Activated CD8-positive, alpha-beta memory T cell treated with anti-CD3 and anti-CD28 coated beads for 1 hour (primary cell): ENCODE data around the gene MORN5.

ENCODE experiments used
- DNase-seq, 2 donors: peaks; one replicate each; pipeline ENCODE4 v3.0.0-alpha.2; 2020; ENCODE audit warnings: low read depth in 1 of 2; ENCODE audit errors: extremely low read depth in 1 of 2

MORN5 gene

DNA sequence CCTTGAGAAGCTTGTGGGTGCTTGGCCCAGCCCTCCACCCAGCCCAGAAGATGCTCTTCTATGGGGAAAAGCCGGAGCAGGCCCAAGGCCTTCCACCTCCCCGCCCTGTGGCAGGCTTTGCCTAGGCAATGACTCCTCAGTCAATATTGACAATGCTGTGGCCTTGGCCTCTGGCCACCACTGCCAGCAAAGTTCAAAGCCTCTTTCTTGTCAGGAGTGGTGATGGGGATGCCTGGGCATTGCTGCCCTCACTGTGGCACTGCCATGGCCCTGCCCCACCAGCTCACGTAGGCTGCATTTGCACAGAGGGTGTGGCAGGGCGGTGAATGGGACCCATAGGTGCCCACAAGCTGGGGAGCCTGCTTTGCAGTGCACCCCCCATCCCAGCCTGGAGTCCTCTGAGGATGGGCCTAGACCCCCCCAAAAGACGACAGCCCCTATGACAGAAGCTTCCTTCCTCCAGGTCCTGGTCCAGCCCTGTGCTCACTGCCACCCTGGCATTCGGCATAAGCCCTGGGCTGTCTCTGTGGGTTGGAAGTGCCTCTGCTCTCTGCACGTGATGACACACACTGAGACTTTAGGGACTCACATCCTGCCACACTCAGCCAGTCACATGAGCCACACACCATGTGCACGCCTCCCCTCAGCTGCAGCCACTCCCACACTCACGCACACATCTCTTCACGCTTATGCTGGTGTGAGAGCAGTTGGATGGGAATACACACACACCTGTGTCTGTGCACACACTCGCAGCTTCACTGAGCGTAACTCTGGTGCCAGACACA lies 31.1 kb downstream of the MORN5 start:
- no peak for DNase-seq

DNA sequence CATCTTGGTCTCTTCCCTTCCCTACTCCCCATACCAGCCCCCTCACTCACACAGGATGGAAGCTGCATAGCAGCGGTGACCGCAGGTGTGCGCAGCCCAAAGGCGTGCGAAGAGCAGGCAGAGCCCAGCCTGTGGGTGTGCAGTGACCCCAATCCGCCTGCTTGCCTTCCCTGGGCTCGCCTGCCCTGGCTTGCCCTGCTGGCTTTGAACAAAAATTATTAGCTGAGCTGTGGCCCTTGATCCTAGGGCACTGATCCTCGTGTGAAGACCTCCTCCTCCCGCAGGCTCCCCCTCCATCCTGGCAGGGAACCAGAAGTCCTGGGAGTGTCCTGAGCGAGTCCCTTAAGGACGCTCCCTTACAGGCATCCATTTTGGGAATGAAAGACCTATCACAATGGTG lies 31.9 kb downstream of the MORN5 start:
- DNase-seq, result no peak

DNA sequence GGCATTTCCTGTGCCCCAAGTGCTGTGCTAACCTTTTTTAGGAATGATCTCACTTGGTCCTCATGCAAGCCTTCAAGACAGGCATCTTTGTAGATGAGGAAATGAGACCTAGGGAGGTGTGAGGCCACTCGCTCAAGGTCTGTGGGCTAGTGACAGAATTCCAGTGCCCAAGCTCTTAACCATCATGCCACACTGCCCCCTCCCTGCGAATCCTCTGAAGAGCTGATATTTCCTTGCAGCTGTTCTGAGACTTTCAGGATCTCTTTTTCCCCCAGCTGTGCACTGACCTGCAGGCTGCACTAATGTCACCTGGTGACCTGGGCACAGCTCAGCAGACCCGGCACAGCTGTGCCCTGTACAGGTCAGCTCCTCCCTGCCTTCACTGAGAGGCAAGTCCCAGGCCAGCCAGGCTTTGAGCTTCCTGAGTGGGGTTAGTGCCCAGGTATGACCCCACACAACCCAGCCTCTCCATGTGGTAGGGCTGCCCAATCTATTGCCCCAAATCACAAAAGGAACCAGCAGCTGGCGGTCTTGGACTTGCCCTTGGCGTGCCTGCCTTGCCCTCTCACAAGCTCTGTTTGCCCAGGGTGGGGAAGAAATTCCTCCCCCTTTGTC lies 32.7 kb downstream of the MORN5 start:
- DNase-seq, result no peak

DNA sequence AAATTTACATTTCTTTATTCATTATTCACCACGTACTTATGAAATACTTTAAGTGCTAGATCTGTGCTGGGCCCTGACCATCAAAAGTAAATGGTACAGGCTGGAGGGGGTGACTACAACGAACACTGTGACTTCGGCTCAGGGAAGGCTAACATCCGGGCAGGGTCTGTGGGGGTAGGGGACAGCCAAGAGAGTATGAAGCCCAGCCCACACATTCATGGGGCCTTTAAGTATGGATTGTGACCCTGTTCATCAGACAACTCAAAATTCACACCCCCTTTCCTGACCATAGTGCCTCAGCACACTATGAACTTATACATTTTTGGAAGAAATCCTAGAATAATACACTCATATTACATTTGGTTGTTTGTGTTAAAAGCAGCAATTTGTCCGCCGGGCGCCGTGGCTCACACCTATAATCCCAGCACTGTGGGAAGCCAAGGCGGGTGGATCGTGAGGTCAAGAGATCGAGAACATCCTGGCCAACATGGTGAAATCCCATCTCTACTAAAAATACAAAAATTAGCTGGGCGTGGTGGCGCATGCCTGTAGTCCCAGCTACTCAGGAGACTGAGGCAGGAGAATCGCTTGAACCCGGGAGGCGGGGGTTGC lies 33.3 kb downstream of the MORN5 start:
- no peak for DNase-seq

DNA sequence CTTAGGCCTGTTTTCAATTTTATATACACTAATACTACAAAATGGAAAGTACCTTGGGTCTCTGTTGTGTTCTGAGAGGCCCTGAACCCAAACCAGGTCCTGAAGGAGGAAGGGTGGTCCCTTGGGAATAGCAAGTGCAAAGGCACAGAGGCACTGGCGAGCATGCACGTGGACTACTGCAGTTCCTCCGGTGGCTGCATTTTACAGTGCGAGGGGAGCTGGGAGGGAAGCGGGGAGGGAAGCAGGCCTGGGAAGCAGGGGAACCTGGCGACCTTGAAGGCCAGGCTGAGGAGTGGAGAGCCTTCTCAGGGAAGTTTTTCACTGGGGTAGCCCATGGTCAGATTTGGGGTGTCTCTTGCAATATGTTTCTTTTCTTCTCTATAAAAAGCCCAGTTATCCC lies 33.9 kb downstream of the MORN5 start:
- DNase-seq, result no peak

DNA sequence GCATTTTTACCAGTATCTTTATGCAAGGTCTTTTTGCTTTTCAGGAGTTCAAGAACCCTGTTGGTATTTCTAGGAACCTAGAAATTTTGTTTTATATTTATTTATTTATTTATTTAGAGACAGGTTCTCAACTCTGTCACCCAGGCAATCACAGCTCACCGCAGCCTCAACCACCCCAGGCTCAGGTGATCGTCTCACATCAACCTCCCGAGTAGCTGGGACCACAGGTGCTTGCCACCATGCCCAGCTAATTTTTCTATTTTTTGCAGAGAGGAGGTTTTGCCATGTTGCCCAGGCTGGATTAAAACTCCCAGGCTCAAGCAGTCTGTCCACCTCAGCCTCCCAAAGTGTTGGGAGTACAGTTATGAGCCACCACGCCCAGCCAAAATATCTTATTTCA lies 36.2 kb downstream of the MORN5 start:
- no peak for DNase-seq

DNA sequence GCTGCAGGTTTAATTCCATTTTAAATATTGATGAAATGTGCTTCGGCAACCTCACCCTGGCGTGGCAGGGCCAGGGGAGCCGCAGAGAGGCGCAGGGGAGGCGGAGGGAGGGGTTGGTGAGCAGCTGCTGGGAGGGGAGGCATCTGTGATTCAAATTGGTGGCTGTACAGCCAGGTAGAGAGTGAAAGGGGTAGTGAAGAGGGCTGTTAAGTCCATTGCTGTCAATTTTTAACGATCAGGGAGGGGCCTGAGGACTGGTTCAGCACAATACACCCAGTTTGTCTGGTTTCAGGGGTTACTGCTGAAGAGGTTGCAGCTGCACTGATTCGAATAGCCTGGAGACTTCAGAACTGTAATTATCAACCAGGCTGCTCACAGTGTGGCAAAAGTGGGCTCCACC lies 37.7 kb downstream of the MORN5 start:
- no peak for DNase-seq

DNA sequence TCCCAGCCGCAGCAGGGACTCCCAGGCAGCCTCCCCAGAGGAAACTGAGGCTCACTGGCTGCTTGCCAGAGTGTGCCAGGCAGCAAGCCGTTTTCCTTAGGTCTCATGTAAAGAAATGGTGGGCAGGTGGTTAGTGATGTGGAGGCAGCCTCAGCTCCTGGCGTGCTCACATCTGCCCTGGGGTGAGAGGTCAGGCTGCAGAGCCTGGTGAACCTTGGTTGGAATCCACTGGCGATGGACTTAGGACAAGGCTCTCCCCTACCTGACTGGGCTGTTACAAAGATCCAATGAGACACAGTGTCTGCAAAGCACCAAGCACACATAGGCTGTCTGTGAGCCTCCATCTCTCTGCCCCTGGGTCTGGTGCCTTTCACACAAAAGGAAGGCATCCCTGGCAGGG lies 38.2 kb downstream of the MORN5 start:
- no peak for DNase-seq

DNA sequence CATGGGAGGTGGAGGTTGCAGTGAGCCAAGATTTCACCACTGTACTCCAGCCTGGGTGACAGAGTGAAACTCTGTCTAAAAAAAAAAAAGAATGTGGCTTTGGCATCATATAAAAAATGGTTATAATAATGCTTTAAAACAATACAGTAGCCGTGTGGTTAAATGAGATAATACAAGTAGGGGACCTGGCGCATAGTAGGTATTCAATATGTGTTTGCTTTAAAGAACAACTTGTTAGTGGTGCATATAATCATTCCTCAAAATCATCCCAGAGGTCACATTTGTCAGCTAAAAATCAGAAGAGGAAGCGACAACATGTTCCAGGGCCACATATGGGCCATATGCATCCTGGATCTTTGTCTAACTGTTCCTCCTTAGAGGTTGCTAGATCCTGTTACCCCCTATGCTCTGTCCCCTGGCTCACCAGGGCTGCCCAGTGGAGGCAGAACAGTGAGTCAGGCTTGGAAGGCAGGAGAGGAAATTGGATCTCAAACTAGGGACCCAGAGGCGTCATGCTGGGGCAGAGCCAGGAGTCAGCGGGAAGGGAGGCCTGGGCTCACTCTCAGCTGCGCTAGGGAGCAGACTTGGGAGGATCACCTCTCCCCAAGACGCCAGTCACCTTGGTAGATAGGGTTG lies 41.4 kb downstream of the MORN5 start:
- no peak for DNase-seq

DNA sequence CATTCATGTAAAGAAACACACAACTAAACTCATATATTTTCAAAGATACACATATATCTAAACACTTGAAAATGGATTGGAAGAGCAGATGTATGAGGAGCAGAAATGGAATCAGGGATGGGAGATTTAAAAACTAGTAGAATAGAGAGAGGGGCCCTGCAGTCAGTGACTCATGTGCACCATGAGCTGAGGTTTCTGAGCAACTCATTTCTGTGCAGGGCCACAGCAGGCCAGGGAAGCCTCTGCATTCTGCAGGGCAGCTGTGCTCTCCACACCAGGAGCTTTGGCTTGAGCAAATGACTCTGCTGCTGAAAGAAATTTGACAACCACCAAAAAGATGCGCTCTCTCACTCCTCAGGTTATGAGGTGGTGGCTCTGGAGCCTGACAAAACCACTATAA lies 41.9 kb downstream of the MORN5 start:
- no peak for DNase-seq

DNA sequence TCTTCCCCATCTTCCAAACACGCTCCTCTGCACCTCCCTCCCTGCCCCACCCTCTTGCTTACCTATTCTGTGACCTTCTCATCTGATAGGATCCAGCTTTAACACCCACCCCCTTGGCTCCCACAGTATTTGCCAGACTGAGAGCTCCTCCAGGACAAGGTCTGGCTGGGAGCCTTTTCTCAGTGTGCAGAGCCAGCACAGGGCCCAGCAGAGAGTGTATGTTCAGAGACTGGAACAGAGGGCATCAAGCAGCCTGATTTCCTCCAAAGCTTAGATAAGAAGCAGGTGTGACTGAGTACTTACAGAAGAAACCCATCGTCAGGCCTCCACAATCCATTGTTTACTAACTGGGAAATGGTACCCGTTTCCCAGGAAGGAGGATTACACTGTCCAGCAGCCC lies 42.4 kb downstream of the MORN5 start:
- DNase-seq, result no peak

DNA sequence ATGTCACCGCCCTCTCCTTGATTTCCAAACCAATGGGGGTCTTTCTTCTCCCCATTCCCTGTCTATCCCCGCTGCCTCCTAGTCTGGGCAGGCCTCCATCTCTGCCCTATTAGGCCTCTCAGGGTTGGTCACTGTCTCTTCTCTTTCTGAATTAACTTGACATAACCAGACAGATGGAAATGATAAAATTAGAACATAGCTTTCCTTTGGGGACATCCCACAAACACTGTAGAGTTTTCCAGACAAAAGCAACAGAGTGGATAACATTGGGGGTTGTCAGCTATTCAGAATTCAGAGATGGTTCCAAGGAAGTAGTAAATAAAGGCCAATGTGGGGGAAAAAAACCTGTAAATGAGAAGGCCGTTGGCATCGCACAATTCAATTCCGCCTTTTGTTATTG lies 44.3 kb downstream of the MORN5 start:
- no peak for DNase-seq

DNA sequence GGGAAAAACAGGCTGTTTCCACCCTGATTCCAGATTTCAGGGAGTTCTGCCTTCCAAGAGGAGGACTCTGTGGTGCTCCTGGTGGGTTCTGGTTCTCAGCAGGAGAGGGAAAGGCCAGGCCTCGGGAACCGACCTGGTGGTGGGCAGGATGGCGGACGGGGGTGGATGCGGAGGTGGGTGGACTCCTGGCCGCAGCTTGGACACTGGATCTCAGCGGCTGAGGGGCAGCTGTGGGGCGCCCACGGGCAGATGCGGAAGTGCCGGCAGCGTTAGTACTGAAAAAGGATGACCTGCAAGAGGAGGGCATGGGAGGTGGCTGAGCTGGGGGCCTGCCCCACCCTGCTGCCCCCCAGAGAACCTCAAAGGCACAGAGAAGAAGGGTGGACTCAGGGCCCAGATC lies 44.8 kb downstream of the MORN5 start:
- no peak for DNase-seq

DNA sequence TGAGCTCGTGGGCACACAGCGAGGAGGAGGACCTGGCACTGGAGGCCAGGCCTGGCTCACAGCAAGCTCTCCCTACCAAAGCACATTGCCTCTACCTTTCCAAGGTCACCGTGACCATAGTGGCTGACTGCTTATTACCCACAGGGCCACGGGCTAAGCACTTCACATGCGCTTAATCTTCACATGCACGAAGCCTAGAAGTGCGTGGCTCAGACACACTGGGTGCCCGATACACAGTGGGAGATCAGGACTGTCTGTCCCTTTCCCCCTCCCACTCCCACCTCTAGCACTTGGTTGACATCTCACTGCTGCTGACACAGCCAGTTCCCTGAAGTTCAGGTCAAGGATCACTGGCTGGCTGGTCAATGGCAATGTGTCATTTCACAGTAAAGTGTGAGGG lies 45.5 kb downstream of the MORN5 start:
- no peak for DNase-seq

DNA sequence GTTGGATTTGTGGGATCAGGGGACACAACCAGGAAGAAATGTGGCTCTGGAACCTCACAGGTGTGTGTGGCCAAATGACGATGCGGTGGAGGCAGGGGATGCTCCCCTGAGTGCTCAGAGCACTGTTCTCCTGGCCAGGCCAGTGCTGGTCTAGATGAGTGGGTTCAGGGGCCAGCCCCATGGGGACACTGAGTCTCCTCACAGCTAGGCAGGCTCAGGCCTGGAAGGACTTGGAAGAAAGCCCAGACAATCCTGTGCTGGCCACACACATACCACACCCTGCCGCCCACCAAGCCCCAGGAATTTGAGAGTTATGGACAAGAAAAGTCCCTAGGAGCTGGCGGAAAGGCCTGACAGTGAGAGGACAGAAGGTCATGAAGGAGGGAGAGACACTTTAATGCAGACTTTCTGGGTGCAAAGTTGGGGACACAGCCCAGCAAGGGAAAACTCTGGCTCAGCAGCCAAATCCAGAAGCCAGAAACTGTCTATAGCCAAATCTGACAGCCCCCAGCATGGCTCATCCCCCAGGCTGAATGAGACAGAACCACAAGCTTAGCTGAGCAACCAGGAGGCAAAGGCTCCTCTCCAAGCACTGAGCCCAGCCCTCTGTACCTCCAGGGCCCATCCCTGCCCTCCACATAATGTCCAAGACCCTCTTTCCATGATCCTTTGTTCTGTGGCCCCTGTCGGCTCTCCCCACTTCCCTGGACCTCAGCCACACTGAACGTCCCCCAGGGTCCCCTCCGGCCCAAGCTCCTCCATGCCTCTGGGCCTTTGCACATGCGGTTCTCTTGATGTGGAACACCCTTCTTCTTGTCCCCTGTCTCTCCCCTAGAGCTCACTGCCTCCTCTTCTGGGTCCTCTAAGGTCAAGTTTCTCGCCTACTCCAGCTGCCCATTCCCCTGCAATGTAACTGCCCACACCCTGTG lies 46.7 kb downstream of the MORN5 start:
- DNase-seq, result no peak

DNA sequence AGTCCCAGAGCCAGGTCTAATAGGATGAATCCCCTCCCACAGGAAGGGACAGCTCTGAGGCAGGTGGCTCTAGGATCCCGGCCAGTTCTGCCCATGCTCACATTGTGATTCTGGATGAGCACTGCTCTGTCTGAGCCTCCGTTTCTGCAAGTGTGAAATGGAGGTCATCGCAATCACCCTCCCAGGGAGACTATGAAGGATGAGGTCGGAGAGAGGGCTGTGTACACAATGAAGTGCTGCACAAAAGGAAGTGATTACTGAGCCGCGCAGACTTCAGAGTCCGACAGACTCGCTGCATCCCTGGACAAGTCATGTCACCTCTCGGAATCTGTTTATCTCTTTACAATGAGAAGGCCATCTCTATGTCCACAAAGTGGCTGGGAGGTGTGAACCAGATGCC lies 47.4 kb downstream of the MORN5 start:
- DNase-seq, result no peak

DNA sequence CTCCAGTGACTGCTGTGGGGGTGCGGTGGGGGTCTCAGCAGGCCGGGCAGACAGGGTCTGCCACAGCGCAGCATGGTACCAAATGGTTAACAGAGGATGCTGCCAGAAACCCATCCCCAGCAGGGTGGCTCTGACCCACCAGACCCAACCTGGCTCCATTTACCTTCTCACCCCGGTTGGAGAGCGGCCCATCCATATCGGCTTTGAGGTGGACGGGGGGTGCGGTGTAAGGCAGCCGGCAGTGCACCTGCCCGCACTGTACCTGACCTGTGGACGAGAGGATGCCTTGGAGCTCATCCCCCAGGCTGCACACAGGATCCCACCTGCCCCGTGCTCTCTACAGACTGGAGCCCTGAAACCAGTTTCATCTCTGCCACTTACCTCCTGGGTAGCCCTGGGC lies 49.7 kb downstream of the MORN5 start:
- no peak for DNase-seq

DNA sequence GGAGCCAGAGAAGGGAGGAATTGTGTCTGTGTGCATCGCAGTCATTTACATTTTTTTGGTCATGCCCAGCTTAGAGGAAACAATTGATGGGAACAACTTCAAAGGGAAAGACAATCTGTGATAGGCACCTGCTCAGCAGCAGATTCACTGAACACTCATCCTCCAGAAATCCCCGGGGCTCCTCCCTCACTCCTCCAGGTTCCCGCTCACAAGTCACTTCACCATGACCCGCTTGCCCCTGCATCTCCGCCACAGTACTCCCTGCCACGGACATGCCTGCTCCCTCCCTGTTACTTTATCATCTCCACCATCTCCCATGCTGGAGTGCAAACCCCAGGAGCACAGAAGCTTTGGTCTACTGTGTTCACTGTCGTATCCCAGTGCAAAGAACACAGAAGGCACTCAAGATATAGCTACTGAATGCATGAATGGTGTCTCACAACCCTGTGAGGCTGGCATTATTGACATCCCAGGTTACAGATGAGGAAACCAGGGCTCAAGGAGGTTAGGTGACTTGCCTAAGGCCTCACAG lies 52.8 kb downstream of the MORN5 start:
- no peak for DNase-seq

DNA sequence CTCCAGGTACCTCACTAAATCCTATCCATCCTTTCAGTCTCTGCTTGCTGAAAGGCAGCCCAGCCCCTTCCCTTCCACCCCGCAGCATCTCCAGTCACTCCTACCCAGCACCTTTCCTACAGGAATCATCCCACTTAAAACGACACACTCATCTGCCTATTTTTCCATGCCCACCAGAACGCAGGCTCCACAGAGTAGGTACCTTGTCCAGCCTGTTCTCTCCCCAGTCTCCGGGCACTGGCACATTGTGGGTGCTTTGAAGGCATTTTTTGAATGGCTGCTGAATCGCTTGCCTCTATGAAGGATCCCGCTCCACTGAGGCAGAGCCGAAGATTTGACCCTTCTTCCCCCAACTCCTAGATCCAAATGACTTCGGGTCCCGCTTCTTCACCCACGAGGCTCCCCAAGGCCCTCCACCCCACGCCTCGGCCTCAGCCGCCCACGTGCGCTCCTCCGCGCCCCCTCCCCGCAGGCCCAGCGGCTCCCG lies 53.4 kb downstream of the MORN5 start:
- DNase-seq, result no peak

DNA sequence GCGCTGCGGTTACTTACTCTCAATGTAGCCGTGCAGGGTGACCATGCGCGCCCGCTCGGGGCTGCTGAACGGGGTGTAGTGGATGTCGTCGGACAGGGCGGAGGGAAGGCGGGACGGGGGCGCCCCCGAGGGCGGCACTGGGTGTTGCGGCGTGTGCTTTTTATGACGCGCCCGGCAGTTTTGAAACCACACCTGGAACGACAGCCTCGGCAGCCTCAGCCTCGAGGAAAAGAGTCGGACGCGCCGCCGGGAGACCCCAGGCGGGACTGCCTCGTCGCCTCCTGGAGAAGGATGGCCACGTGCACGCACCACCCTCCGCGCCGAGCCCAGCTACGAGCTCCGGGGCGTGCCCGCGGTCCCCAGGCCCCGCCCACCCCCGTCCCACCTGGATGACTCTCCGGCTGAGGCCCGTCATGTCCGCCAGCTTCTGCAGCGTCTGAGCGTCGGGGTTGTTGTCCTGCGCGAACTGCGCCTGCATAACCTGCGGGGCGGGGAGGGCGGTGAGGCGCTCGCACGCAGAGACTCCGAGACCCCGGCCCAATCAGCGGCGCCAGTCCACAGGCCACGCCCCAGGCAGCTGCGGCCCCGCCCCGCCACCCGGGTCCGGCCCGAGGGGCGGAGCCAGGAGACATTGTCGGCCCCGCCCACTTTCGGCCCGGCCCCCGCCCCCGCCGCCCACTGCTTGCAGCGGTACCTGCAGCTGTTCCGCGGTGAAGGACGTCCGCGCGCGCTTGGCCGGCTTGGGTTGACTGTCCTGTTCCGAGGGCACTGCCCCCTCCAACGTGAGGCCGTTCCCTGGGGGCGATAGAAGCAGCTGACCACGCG lies 54.1 kb downstream of the MORN5 start:
- peak; percentile 4 to 24 for DNase-seq
